GM23338 (cell line): ENCODE results near the gene AXL. TPM values are rescaled to one million over a fixed set of nuclear protein-coding genes. Genes with fewer than 3 reads are reported as not detected.

Experiments used
- ATAC-seq: fragments of 200-7000 bp; cut with Tn5 transposase; 3 replicates; pipeline ENCODE4 v1.9.1; 2020
- DNase-seq: peaks from one replicate; pipeline ENCODE4 v3.0.0-alpha.2; 2015; ENCODE audit warnings: low spot score
- H2AFZ ChIP-seq: fragments of 200-600 bp; sonication (generic); 2 replicates; pipeline ENCODE4 v1.8.0; 2016; ENCODE audit warnings: antibody characterized with exemption, mild to moderate bottlenecking, moderate library complexity
- H3F3A ChIP-seq: fragments of 200-600 bp; sonication (generic); replicated peaks from 2 replicates; pipeline ENCODE4 v1.8.0; 2017; ENCODE audit warnings: antibody characterized with exemption, mixed run types, low read depth
- H3K27ac ChIP-seq: fragments of 200-600 bp; sonication (generic); 2 replicates; pipeline ENCODE4 v1.6.1; 2016; ENCODE audit warnings: low read depth
- H3K27me3 ChIP-seq: fragments of 200-600 bp; sonication (generic); 2 replicates; pipeline ENCODE4 v1.8.0; 2016; ENCODE audit warnings: mild to moderate bottlenecking, mixed run types, moderate library complexity; ENCODE audit not compliant: insufficient read depth
- H3K36me3 ChIP-seq: fragments of 200-600 bp; sonication (generic); 2 replicates; pipeline ENCODE4 v1.8.0; 2016; ENCODE audit warnings: mild to moderate bottlenecking; ENCODE audit not compliant: insufficient read depth
- H3K4me1 ChIP-seq: fragments of 200-600 bp; sonication (generic); 2 replicates; pipeline ENCODE4 v1.8.0; 2016; ENCODE audit warnings: mild to moderate bottlenecking, moderate library complexity; ENCODE audit not compliant: insufficient read depth
- H3K4me2 ChIP-seq: fragments of 200-600 bp; sonication (generic); 2 replicates; pipeline ENCODE4 v1.7.1; 2017; ENCODE audit warnings: mixed run types
- H3K4me3 ChIP-seq: fragments of 200-600 bp; sonication (generic); 2 replicates; pipeline ENCODE4 v1.6.1; 2016; ENCODE audit warnings: mixed run types
- H3K79me2 ChIP-seq: fragments of 200-600 bp; sonication (generic); replicated peaks from 2 replicates; pipeline ENCODE4 v1.8.0; 2017; ENCODE audit warnings: mild to moderate bottlenecking; ENCODE audit not compliant: insufficient read depth
- H3K9me2 ChIP-seq: fragments of 200-600 bp; sonication (generic); 2 replicates; pipeline ENCODE4 v1.8.0; 2017; ENCODE audit not compliant: insufficient read depth
- H4K20me1 ChIP-seq: fragments of 200-600 bp; sonication (generic); replicated peaks from 2 replicates; pipeline ENCODE4 v1.8.0; 2017; ENCODE audit warnings: mild to moderate bottlenecking; ENCODE audit not compliant: insufficient read depth
- H3K27ac Mint-ChIP-seq: 2 replicates; pipeline ENCODE4 v1.8.0; 2020; ENCODE audit warnings: inconsistent platforms, mild to moderate bottlenecking, moderate library complexity, mixed read lengths
- H3K27me3 Mint-ChIP-seq: 3 replicates; pipeline ENCODE4 v1.8.0; 2022; ENCODE audit warnings: low read depth, mild to moderate bottlenecking, moderate library complexity, mixed read lengths, inconsistent platforms; ENCODE audit not compliant: insufficient read depth, poor library complexity
- H3K36me3 Mint-ChIP-seq: 3 replicates; pipeline ENCODE4 v1.8.0; 2021; ENCODE audit warnings: low read depth, mild to moderate bottlenecking, inconsistent platforms, moderate library complexity, mixed read lengths
- H3K4me1 Mint-ChIP-seq: 3 replicates; pipeline ENCODE4 v1.8.0; 2020; ENCODE audit warnings: mild to moderate bottlenecking, inconsistent platforms, mixed read lengths
- H3K4me3 Mint-ChIP-seq: 3 replicates; pipeline ENCODE4 v1.8.0; 2021; ENCODE audit warnings: moderate library complexity, mild to moderate bottlenecking, inconsistent platforms, mixed read lengths
- H3K9me3 Mint-ChIP-seq: 3 replicates; pipeline ENCODE4 v1.8.0; 2020; ENCODE audit warnings: moderate library complexity, mild to moderate bottlenecking, inconsistent platforms, mixed read lengths
- CREB1 ChIP-seq: fragments of 250-450 bp; sonication (Bioruptor Pico); IDR thresholded peaks from 2 replicates; pipeline ENCODE4 v1.5.0; 2020; ENCODE audit warnings: low read depth, mild to moderate bottlenecking, moderate library complexity
- EZH2 ChIP-seq: fragments of 200-600 bp; sonication (generic); IDR thresholded peaks from one replicate; pipeline ENCODE4 v1.8.0; 2017; ENCODE audit warnings: antibody characterized with exemption, mild to moderate bottlenecking, low read depth; ENCODE audit not compliant: unreplicated experiment
- EZH2phosphoT487 ChIP-seq: fragments of 200-600 bp; sonication (generic); IDR thresholded peaks from one replicate; pipeline ENCODE4 v1.8.1; 2018; ENCODE audit warnings: antibody characterized with exemption; ENCODE audit not compliant: unreplicated experiment
- JUNB ChIP-seq: IDR thresholded peaks from one replicate; pipeline ENCODE4 v1.6.1; 2016; ENCODE audit warnings: antibody characterized with exemption; ENCODE audit not compliant: unreplicated experiment
- NANOG ChIP-seq: IDR thresholded peaks from 2 replicates; pipeline ENCODE4 v1.6.1; 2016; ENCODE audit warnings: antibody characterized with exemption, borderline replicate concordance
- POLR2AphosphoS5 ChIP-seq: IDR thresholded peaks from 2 replicates; pipeline ENCODE4 v1.6.1; 2016; ENCODE audit warnings: antibody characterized with exemption, low read depth
- STAT1 ChIP-seq: IDR thresholded peaks from one replicate; pipeline ENCODE4 v1.6.1; 2016; ENCODE audit warnings: antibody characterized with exemption; ENCODE audit not compliant: unreplicated experiment
- ZNF114 ChIP-seq: fragments of 250-450 bp; sonication (Bioruptor Pico); IDR thresholded peaks from 2 replicates; pipeline ENCODE4 v1.5.0; 2020; ENCODE audit warnings: mild to moderate bottlenecking, moderate library complexity
- ZNF331 ChIP-seq: fragments of 250-450 bp; sonication (Bioruptor Pico); IDR thresholded peaks from 2 replicates; pipeline ENCODE4 v1.5.0; 2020; ENCODE audit warnings: low read depth, mild to moderate bottlenecking, moderate library complexity
- polyA plus RNA-seq: library from polyadenylated mRNA; unstranded; fragments of >200 nt; fragmentation: Nextera tagmentation; extraction: Ambion mirVana; gene quantifications from 2 replicates; pipeline ENCODE4 v1.2.1, GENCODE V29; 2016
- total RNA-seq: library from RNA; depleted of rRNA; stranded (reverse); fragments of >200 nt; shearing (Covaris generic); gene quantifications from 2 replicates; pipeline ENCODE4 v1.2.3, GENCODE V29; 2014
- TF ChIP-seq, protein P1 (sequence below), 2 experiments: fragments of 200-600 bp in 1 of 2; sonication (generic) in 1 of 2; conservative IDR thresholded peaks; 2 replicates each; pipeline versions ENCODE4 v1.5.1 to v1.6.1; 2016 to 2017; ENCODE audit warnings: antibody characterized with exemption in 2 of 2, low read depth in 2 of 2, mild to moderate bottlenecking in 2 of 2, moderate library complexity in 1 of 2
- TF ChIP-seq, protein P2 (sequence below): IDR thresholded peaks from 2 replicates; pipeline ENCODE4 v1.6.1; 2016; ENCODE audit warnings: antibody characterized with exemption
- TF ChIP-seq, protein P3 (sequence below): fragments of 250-450 bp; sonication (Bioruptor Pico); IDR thresholded peaks from 2 replicates; pipeline ENCODE4 v1.5.0; 2020; ENCODE audit warnings: mild to moderate bottlenecking, moderate library complexity
- TF ChIP-seq, protein P4 (sequence below): IDR thresholded peaks from one replicate; pipeline ENCODE4 v1.6.1; 2018; ENCODE audit warnings: antibody characterized with exemption; ENCODE audit not compliant: unreplicated experiment

AXL gene
- total and polyA plus RNA-seq, 2 experiments from 2014 or later: 9.0 to 28.4 TPM

DNA sequence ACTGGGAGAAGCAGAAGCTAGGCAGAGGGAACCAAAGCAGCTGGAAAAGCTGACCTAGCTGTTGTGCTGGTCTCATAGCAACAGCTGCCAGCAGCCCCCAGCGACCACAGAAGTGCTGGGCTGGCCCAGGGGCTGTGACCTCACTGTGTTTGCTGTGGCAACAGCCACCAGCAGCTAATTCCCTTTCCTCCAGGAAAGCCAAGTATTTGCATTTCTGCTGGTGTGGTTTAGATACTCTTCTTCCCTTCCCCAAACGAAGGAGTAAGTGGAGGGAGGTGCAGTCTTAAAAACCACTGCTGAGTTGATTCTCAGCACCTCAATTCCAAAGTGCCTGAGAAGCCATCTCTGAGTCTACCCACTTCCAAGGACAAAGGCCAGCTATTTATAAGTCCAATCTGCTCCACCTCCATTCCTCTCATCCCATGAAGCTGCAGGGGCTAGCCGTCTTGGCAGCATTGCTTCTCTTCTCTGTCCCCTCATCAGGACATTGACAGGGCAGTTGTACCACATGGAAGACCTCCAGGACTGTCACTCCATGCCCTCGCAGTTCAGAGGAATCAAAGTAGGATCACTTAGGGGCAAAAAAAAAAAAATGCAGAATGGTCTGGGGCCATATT is 79.4 kb downstream of the AXL start:
- peaks cover 9% of the 10 kb centered on the region; the same call in 1 of the 2 replicates for H3K79me2 ChIP-seq
- peaks cover 17% of the 10 kb centered on the region for H3F3A ChIP-seq
- no peak overlapping the region for H3K27ac Mint-ChIP-seq
- TF ChIP-seq ZNF114 (CRISPR knock-in tag) (no peak), STAT1 (no peak), EZH2phosphoT487 (no peak), JUNB (no peak), ZNF331 (CRISPR knock-in tag) (no peak), POLR2AphosphoS5 (no peak), CREB1 (no peak), NANOG (no peak), EZH2 (no peak)
- TF ChIP-seq, protein P1, sequence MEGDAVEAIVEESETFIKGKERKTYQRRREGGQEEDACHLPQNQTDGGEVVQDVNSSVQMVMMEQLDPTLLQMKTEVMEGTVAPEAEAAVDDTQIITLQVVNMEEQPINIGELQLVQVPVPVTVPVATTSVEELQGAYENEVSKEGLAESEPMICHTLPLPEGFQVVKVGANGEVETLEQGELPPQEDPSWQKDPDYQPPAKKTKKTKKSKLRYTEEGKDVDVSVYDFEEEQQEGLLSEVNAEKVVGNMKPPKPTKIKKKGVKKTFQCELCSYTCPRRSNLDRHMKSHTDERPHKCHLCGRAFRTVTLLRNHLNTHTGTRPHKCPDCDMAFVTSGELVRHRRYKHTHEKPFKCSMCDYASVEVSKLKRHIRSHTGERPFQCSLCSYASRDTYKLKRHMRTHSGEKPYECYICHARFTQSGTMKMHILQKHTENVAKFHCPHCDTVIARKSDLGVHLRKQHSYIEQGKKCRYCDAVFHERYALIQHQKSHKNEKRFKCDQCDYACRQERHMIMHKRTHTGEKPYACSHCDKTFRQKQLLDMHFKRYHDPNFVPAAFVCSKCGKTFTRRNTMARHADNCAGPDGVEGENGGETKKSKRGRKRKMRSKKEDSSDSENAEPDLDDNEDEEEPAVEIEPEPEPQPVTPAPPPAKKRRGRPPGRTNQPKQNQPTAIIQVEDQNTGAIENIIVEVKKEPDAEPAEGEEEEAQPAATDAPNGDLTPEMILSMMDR (conservative IDR thresholded peaks at IDR 0.05; ENCODE audit: low read depth in 2 of 2): no peak
- TF ChIP-seq, protein P2, sequence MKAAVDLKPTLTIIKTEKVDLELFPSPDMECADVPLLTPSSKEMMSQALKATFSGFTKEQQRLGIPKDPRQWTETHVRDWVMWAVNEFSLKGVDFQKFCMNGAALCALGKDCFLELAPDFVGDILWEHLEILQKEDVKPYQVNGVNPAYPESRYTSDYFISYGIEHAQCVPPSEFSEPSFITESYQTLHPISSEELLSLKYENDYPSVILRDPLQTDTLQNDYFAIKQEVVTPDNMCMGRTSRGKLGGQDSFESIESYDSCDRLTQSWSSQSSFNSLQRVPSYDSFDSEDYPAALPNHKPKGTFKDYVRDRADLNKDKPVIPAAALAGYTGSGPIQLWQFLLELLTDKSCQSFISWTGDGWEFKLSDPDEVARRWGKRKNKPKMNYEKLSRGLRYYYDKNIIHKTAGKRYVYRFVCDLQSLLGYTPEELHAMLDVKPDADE: no peak
- TF ChIP-seq, protein P3, sequence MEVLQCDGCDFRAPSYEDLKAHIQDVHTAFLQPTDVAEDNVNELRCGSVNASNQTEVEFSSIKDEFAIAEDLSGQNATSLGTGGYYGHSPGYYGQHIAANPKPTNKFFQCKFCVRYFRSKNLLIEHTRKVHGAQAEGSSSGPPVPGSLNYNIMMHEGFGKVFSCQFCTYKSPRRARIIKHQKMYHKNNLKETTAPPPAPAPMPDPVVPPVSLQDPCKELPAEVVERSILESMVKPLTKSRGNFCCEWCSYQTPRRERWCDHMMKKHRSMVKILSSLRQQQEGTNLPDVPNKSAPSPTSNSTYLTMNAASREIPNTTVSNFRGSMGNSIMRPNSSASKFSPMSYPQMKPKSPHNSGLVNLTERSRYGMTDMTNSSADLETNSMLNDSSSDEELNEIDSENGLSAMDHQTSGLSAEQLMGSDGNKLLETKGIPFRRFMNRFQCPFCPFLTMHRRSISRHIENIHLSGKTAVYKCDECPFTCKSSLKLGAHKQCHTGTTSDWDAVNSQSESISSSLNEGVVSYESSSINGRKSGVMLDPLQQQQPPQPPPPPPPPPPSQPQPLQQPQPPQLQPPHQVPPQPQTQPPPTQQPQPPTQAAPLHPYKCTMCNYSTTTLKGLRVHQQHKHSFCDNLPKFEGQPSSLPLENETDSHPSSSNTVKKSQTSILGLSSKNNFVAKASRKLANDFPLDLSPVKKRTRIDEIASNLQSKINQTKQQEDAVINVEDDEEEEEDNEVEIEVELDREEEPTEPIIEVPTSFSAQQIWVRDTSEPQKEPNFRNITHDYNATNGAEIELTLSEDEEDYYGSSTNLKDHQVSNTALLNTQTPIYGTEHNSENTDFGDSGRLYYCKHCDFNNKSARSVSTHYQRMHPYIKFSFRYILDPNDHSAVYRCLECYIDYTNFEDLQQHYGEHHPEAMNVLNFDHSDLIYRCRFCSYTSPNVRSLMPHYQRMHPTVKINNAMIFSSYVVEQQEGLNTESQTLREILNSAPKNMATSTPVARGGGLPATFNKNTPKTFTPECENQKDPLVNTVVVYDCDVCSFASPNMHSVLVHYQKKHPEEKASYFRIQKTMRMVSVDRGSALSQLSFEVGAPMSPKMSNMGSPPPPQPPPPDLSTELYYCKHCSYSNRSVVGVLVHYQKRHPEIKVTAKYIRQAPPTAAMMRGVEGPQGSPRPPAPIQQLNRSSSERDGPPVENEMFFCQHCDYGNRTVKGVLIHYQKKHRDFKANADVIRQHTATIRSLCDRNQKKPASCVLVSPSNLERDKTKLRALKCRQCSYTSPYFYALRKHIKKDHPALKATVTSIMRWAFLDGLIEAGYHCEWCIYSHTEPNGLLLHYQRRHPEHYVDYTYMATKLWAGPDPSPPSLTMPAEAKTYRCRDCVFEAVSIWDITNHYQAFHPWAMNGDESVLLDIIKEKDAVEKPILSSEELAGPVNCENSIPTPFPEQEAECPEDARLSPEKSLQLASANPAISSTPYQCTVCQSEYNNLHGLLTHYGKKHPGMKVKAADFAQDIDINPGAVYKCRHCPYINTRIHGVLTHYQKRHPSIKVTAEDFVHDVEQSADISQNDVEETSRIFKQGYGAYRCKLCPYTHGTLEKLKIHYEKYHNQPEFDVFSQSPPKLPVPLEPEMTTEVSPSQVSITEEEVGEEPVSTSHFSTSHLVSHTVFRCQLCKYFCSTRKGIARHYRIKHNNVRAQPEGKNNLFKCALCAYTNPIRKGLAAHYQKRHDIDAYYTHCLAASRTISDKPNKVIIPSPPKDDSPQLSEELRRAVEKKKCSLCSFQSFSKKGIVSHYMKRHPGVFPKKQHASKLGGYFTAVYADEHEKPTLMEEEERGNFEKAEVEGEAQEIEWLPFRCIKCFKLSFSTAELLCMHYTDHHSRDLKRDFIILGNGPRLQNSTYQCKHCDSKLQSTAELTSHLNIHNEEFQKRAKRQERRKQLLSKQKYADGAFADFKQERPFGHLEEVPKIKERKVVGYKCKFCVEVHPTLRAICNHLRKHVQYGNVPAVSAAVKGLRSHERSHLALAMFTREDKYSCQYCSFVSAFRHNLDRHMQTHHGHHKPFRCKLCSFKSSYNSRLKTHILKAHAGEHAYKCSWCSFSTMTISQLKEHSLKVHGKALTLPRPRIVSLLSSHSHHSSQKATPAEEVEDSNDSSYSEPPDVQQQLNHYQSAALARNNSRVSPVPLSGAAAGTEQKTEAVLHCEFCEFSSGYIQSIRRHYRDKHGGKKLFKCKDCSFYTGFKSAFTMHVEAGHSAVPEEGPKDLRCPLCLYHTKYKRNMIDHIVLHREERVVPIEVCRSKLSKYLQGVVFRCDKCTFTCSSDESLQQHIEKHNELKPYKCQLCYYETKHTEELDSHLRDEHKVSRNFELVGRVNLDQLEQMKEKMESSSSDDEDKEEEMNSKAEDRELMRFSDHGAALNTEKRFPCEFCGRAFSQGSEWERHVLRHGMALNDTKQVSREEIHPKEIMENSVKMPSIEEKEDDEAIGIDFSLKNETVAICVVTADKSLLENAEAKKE: no peak
- TF ChIP-seq, protein P4, sequence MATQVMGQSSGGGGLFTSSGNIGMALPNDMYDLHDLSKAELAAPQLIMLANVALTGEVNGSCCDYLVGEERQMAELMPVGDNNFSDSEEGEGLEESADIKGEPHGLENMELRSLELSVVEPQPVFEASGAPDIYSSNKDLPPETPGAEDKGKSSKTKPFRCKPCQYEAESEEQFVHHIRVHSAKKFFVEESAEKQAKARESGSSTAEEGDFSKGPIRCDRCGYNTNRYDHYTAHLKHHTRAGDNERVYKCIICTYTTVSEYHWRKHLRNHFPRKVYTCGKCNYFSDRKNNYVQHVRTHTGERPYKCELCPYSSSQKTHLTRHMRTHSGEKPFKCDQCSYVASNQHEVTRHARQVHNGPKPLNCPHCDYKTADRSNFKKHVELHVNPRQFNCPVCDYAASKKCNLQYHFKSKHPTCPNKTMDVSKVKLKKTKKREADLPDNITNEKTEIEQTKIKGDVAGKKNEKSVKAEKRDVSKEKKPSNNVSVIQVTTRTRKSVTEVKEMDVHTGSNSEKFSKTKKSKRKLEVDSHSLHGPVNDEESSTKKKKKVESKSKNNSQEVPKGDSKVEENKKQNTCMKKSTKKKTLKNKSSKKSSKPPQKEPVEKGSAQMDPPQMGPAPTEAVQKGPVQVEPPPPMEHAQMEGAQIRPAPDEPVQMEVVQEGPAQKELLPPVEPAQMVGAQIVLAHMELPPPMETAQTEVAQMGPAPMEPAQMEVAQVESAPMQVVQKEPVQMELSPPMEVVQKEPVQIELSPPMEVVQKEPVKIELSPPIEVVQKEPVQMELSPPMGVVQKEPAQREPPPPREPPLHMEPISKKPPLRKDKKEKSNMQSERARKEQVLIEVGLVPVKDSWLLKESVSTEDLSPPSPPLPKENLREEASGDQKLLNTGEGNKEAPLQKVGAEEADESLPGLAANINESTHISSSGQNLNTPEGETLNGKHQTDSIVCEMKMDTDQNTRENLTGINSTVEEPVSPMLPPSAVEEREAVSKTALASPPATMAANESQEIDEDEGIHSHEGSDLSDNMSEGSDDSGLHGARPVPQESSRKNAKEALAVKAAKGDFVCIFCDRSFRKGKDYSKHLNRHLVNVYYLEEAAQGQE: no peak
- H3K36me3 Mint-ChIP-seq: peaks cover 98% of the 10 kb centered on the region
- H3K4me1 ChIP-seq: no peaks in the 10 kb centered on the region
- DNase-seq (no peak), ATAC-seq (no peak)
- no peak overlapping the region for H3K4me2 ChIP-seq
- peaks cover 89% of the 10 kb centered on the region for H3K36me3 ChIP-seq
- H3K27me3 ChIP-seq: no peaks in the 10 kb centered on the region
- H3K4me3 ChIP-seq: no peak overlapping the region
- no peaks in the 10 kb centered on the region for H3K9me2 ChIP-seq
- H3K9me3 Mint-ChIP-seq: no peaks in the 10 kb centered on the region
- no peak overlapping the region for H3K4me3 Mint-ChIP-seq
- H2AFZ ChIP-seq: no peak overlapping the region
- H4K20me1 ChIP-seq: peaks cover 53% of the 10 kb centered on the region
- peak overlapping the region; percentile 45; the same call in 1 of the 2 replicates for H3K27ac ChIP-seq
- H3K27me3 Mint-ChIP-seq: peaks cover 3% of the 10 kb centered on the region
- no peaks in the 10 kb centered on the region for H3K4me1 Mint-ChIP-seq
